Mucosa of gallbladder (tissue), 1 donor: Measurements from ENCODE around the gene DDX10. TPM values are rescaled to one million over a fixed set of nuclear protein-coding genes. Genes with fewer than 3 reads are reported as not detected.

ENCODE experiments used
- DNase-seq: peaks from one replicate; pipeline ENCODE4 v3.0.0-alpha.2; 2020; ENCODE audit warnings: low spot score
- total RNA-seq: library from RNA; stranded (reverse); gene quantifications from one replicate; pipeline ENCODE4 v1.2.1, GENCODE V29; 2021
- donor health status: DM: no; HTN: no; CAD: no.

DDX10 gene
- total RNA-seq, 1 donor from 2014 or later = 18.4 TPM

- DNase-seq = no peak
Measured at GRCh38 chr11:108983636-108984420, 319.0 kb downstream of the DDX10 start.

- DNase-seq = no peak
Measured at GRCh38 chr11:108984523-108984922, 319.7 kb downstream of the DDX10 start.

GRCh38 chr11:108985236-108985944, 320.5 kb downstream of the DDX10 start:
- no peak for DNase-seq

- DNase-seq = no peak
Measured at GRCh38 chr11:108985945-108986279, 321.0 kb downstream of the DDX10 start.

Other genes with a start within 250 kb of the DDX10 start
- gene C11orf65, start 197.5 kb upstream of the DDX10 start, total RNA-seq = 0.58 TPM
- 21.6 TPM for gene POGLUT3, start 166.7 kb upstream of the DDX10 start, total RNA-seq
- 5.6 TPM for gene EXPH5, start 71.3 kb upstream of the DDX10 start, total RNA-seq